ENCODE results near the gene GGACT.
"Not testable (repeated sequence)": the region's sequence is repeated elsewhere in the genome, so short reads cannot be mapped to it uniquely, and the experiment has no call there.

GGACT gene

GRCh38 chr13:100588331-100589177, at the start of gene GGACT:
Gene GGACT, minus strand, starts transcription at chr13:100588789. Its CDS starts 56,198 bp downstream, at chr13:100532591.
- peak; percentile 49 to 54 for DNase-seq

GRCh38 chr13:100637796-100638195, 49.2 kb upstream of the GGACT start:
- DNase-seq, result no peak

GRCh38 chr13:100637380-100637779, 48.8 kb upstream of the GGACT start:
- DNase-seq, result no peak

GRCh38 chr13:100636441-100636840, 47.9 kb upstream of the GGACT start:
- no peak for DNase-seq

GRCh38 chr13:100636004-100636403, 47.4 kb upstream of the GGACT start:
- DNase-seq, result no peak

GRCh38 chr13:100634696-100635095, 46.1 kb upstream of the GGACT start:
- DNase-seq, result no peak

GRCh38 chr13:100633461-100633860, 44.9 kb upstream of the GGACT start:
- no peak for DNase-seq

GRCh38 chr13:100630555-100630954, 42.0 kb upstream of the GGACT start:
- DNase-seq, result no peak

- no peak for DNase-seq
Observed at GRCh38 chr13:100627120-100627519, 38.5 kb upstream of the GGACT start.

GRCh38 chr13:100625447-100625846, 36.9 kb upstream of the GGACT start:
- DNase-seq, result no peak

- DNase-seq, result no peak
Observed at GRCh38 chr13:100620792-100621191, 32.2 kb upstream of the GGACT start.

GRCh38 chr13:100619940-100620339, 31.4 kb upstream of the GGACT start:
- no peak for DNase-seq

- not testable (repeated sequence) for DNase-seq
Observed at GRCh38 chr13:100618897-100619296, 30.3 kb upstream of the GGACT start.

GRCh38 chr13:100613031-100613430, 24.4 kb upstream of the GGACT start:
- no peak for DNase-seq

- no peak for DNase-seq
Observed at GRCh38 chr13:100611678-100612492, 23.3 kb upstream of the GGACT start.

- DNase-seq, result peak; percentile 78 to 81
Observed at GRCh38 chr13:100610391-100611347, 22.1 kb upstream of the GGACT start.

GRCh38 chr13:100608906-100609305, 20.3 kb upstream of the GGACT start:
- peak; percentile 76 to 83 for DNase-seq

- no peak for DNase-seq
Observed at GRCh38 chr13:100608489-100608888, 19.9 kb upstream of the GGACT start.

- no peak for DNase-seq
Observed at GRCh38 chr13:100604918-100605710, 16.5 kb upstream of the GGACT start.

GRCh38 chr13:100602493-100603111, 14.0 kb upstream of the GGACT start:
- DNase-seq, result no peak

- DNase-seq, result no peak
Observed at GRCh38 chr13:100601716-100602115, 13.1 kb upstream of the GGACT start.

Measured in Kasumi-1 (cell line).